ENCODE measurements around the gene DDX25. TPM values are rescaled to one million over a fixed set of nuclear protein-coding genes. Genes with fewer than 3 reads are reported as not detected.

Gene DDX25
- total and polyA plus RNA-seq, 12 donors, result 0.01 TPM; not detected in 11

DNA sequence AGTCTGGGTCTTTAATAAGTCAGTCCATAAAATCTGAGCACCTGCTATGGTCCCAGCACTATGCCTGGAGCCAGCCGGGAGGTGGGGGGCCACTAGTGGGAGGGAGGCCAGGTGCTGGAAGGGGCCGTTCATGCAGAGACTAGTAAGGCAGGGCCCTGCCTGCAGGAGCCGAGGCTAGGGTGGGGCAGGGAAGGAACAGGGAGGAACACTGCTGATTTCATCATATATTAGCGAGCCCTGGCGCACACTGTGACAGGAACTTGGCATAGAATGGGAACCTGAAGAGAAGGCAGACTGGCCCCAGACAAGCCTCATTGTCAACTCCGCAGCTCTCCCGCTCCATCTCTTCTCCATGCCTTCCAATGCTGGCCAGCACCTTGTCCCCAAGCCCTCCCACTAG lies 48.7 kb downstream of the DDX25 start:
- 42 to 45% methylated on average over 7 of the region's 7 CpGs for WGBS, 2 donors
- H3K36me3 ChIP-seq, result no peaks in the 10 kb centered on the region
- H3K27ac ChIP-seq, result no peak overlapping the region
- peaks cover 0 to 6% (median 0%) of the 10 kb centered on the region in 7 donors for H3K27me3 ChIP-seq
- peaks cover 9 to 31% (median 22%) of the 10 kb centered on the region in 9 donors for H3K4me1 ChIP-seq
- TF ChIP-seq CTCF (IDR thresholded peaks at IDR 0.05), result no peak
- no peaks in the 10 kb centered on the region for H3K9me3 ChIP-seq
- no peak overlapping the region for H3K4me3 ChIP-seq
- ATAC-seq (peak in 4 of 8 donors; percentile 14 to 59 (median 52)), DNase-seq (peak in 1 of 2 donors; percentile 64)
- intact Hi-C loops (cut with DNase I), result loop anchor here in 1 of 10 donors (10.0 kb wide), 1 partner anchor 72 kb away; no protein-coding TSS in a partner anchor

DNA sequence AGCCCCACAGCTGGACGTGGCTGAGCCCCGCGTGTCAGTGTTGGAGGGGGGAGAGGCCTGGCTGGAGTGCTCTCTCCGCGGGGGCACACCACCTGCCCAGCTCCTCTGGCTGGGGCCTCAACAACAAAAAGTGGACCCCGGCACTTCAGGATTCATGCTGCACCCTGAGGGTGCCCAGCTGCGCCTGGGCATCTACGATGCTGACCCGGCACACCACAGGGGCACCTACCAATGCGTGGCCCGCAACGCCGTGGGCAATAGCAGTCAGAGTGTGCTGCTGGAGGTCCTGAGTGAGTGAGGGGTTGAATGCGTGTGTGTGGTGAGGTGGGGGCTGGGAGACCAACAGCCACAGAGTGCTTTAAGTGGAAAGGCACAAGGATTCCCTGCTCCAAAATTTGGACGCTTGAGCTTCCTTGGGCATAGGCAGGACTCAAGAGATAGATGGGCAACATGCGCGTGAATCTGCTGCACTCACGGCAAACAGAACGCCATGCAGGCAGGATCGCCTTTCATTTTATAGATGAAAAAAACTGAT lies 49.2 kb downstream of the DDX25 start:
- WGBS, 2 donors, result 83 to 88% methylated on average over 20 of the region's 20 CpGs
- Histone ChIP-seq H3K9me3 (no peaks in the 10 kb centered on the region), H3K4me3 (no peak overlapping the region), H3K4me1 (peaks cover 9 to 31% (median 22%) of the 10 kb centered on the region in 9 donors), H3K36me3 (no peaks in the 10 kb centered on the region), H3K27me3 (peaks cover 0 to 6% (median 0%) of the 10 kb centered on the region in 7 donors), H3K27ac (no peak overlapping the region)
- no peak for TF ChIP-seq CTCF (IDR thresholded peaks at IDR 0.05)
- ATAC-seq, result no peak
- no peak for DNase-seq
- intact Hi-C loops (cut with DNase I), result loop anchor here in 1 of 10 donors (10.0 kb wide), 1 partner anchor 71 kb away; no protein-coding TSS in a partner anchor

- Histone ChIP-seq H3K4me1 (peaks cover 9 to 31% (median 22%) of the 10 kb centered on the region in 9 donors), H3K36me3 (no peaks in the 10 kb centered on the region), H3K4me3 (no peak overlapping the region), H3K9me3 (no peaks in the 10 kb centered on the region), H3K27me3 (peaks cover 0 to 6% (median 0%) of the 10 kb centered on the region in 7 donors), H3K27ac (no peak overlapping the region)
- no peak for DNase-seq
- TF ChIP-seq CTCF (IDR thresholded peaks at IDR 0.05), result no peak
- intact Hi-C loops (cut with DNase I), result loop anchor here in 1 of 10 donors (10.0 kb wide), 1 partner anchor 70 kb away; no protein-coding TSS in a partner anchor
- WGBS, 2 donors, result 89 to 92% methylated on average over 21 of the region's 21 CpGs
- no peak for ATAC-seq
These were observed 50.0 kb downstream of the DDX25 start for GRCh38 chr11:125954123-125954944.

GRCh38 chr11:125954945-125955640 lies 50.8 kb downstream of the DDX25 start:
- Histone ChIP-seq H3K36me3 (peaks cover 0 to 6% (median 0%) of the 10 kb centered on the region in 9 donors), H3K27me3 (peaks cover 0 to 6% (median 0%) of the 10 kb centered on the region in 7 donors), H3K4me1 (peaks cover 9 to 31% (median 22%) of the 10 kb centered on the region in 9 donors), H3K4me3 (no peak overlapping the region), H3K9me3 (no peaks in the 10 kb centered on the region), H3K27ac (peak overlapping the region in 1 of 10 donors; percentile 62)
- 94 to 95% methylated on average over 15 of the region's 15 CpGs for WGBS, 2 donors
- DNase-seq (no peak), ATAC-seq (no peak)
- intact Hi-C loops (cut with DNase I), result loop anchor here in 1 of 10 donors (10.0 kb wide), 1 partner anchor 70 kb away; no protein-coding TSS in a partner anchor
- TF ChIP-seq CTCF (IDR thresholded peaks at IDR 0.05), result no peak

Measured in heart right ventricle (tissue), 16 donors.